NCI-H2029 treated with DMSO at 0.1 percent for 48 hours (cell line): ENCODE results near the gene CCDC88C.

Experiments
- DNase-seq: peaks from one replicate; lab custom pipeline; 2025; lab: John Stamatoyannopoulos, UW

The CCDC88C gene

GRCh38 chr14:91326514-91327249 is 90.9 kb downstream of the CCDC88C start:
- no peak for DNase-seq

- DNase-seq, result no peak
Measured at GRCh38 chr14:91324606-91325575, 92.7 kb downstream of the CCDC88C start.

GRCh38 chr14:91323671-91324605 is 93.7 kb downstream of the CCDC88C start:
- no peak for DNase-seq

- DNase-seq, result no peak
Measured at GRCh38 chr14:91323031-91323430, 94.6 kb downstream of the CCDC88C start.

GRCh38 chr14:91322623-91323022 is 95.0 kb downstream of the CCDC88C start:
- DNase-seq, result no peak

- no peak for DNase-seq
Measured at GRCh38 chr14:91321131-91321530, 96.5 kb downstream of the CCDC88C start.

- no peak for DNase-seq
Measured at GRCh38 chr14:91320266-91320665, 97.4 kb downstream of the CCDC88C start.

- DNase-seq, result no peak
Measured at GRCh38 chr14:91318911-91319310, 98.7 kb downstream of the CCDC88C start.

GRCh38 chr14:91317381-91318308 is 100.0 kb downstream of the CCDC88C start:
- DNase-seq, result peak; percentile 39

GRCh38 chr14:91316761-91317160 is 100.9 kb downstream of the CCDC88C start:
- DNase-seq, result no peak

GRCh38 chr14:91315844-91316267 is 101.8 kb downstream of the CCDC88C start:
- DNase-seq, result no peak

- no peak for DNase-seq
Measured at GRCh38 chr14:91313852-91314251, 103.8 kb downstream of the CCDC88C start.

GRCh38 chr14:91313154-91313850 is 104.3 kb downstream of the CCDC88C start:
- DNase-seq, result no peak

- no peak for DNase-seq
Measured at GRCh38 chr14:91311284-91311662, 106.3 kb downstream of the CCDC88C start.

- no peak for DNase-seq
Measured at GRCh38 chr14:91310606-91311283, 106.9 kb downstream of the CCDC88C start.

- no peak for DNase-seq
Measured at GRCh38 chr14:91309756-91310280, 107.8 kb downstream of the CCDC88C start.

- DNase-seq, result no peak
Measured at GRCh38 chr14:91308337-91308736, 109.3 kb downstream of the CCDC88C start.

- DNase-seq, result no peak
Measured at GRCh38 chr14:91307652-91308051, 110.0 kb downstream of the CCDC88C start.

- DNase-seq, result no peak
Measured at GRCh38 chr14:91307046-91307445, 110.6 kb downstream of the CCDC88C start.
